ENCODE data around the gene DDX28. TPM values are rescaled to one million over a fixed set of nuclear protein-coding genes. Genes with fewer than 3 reads are reported as not detected.
"Not testable (repeated sequence)": the region's sequence is repeated elsewhere in the genome, so short reads cannot be mapped to it uniquely, and the experiment has no call there.

DDX28 gene
- total and polyA plus RNA-seq, 8 donors: 2.1 to 7.4 (median 4.0) TPM

DNA sequence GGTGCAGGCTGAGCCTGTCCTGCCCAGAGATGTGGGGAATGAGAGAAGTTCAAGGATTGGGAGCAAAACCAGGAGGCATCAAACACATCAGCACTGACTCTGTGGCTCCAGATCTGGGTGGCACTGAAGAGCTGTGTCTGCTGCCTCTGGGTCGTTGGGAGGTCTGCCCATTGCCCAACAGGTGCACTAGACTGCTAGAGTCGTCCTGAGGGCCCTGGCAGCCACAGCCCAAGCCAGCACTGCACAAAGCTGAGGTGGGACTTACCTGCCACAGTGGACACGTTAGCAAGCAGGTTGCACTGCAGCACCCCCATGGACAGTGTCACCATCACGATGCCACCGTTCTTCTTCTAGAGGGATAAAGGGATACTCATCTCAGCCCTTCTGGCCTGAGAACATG, 46.0 kb downstream of the DDX28 start:
- 43 to 56% methylated on average over 5 of the region's 5 CpGs for WGBS, 2 donors
- Histone ChIP-seq H3K27me3 (no peaks in the 10 kb centered on the region), H3K4me3 (no peak overlapping the region), H3K27ac (no peak overlapping the region), H3K36me3 (no peaks in the 10 kb centered on the region), H3K9me3 (no peaks in the 10 kb centered on the region), H3K4me1 (no peaks in the 10 kb centered on the region)
- DNase-seq: no peak
- intact Hi-C loops (cut with DNase I): no loop called here
- FAIRE-seq: no peak
- no peak for ATAC-seq
- TF ChIP-seq, protein P1, sequence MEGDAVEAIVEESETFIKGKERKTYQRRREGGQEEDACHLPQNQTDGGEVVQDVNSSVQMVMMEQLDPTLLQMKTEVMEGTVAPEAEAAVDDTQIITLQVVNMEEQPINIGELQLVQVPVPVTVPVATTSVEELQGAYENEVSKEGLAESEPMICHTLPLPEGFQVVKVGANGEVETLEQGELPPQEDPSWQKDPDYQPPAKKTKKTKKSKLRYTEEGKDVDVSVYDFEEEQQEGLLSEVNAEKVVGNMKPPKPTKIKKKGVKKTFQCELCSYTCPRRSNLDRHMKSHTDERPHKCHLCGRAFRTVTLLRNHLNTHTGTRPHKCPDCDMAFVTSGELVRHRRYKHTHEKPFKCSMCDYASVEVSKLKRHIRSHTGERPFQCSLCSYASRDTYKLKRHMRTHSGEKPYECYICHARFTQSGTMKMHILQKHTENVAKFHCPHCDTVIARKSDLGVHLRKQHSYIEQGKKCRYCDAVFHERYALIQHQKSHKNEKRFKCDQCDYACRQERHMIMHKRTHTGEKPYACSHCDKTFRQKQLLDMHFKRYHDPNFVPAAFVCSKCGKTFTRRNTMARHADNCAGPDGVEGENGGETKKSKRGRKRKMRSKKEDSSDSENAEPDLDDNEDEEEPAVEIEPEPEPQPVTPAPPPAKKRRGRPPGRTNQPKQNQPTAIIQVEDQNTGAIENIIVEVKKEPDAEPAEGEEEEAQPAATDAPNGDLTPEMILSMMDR (IDR thresholded peaks at IDR 0.05): no peak

DNA sequence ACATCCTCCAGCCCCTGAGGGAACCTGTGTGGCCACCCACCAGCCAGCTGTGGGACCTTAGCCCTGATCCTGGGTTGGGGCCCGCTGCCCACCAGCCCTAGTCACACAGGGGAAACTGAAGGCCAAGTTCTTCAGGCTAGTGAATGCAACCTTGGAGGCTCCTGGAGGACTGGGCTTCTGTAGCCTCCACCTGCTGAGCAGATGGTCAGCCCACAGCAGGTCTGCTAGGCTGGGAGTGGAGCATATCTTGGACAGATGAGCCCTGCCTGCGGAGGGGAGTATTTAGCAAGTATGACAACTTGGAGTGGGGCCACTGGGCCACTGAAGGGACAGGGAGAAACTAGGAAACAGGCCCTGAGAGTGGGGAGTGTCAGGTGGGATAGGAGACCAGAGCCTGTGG, 46.8 kb downstream of the DDX28 start:
- no peak overlapping the region for H3K4me3 ChIP-seq
- ATAC-seq (no peak), DNase-seq (no peak), FAIRE-seq (no peak)
- no peaks in the 10 kb centered on the region for H3K36me3 ChIP-seq
- H3K4me1 ChIP-seq: no peaks in the 10 kb centered on the region
- H3K27me3 ChIP-seq: no peaks in the 10 kb centered on the region
- no peak overlapping the region for H3K27ac ChIP-seq
- no peaks in the 10 kb centered on the region for H3K9me3 ChIP-seq
- 92 to 94% methylated on average over 2 of the region's 2 CpGs for WGBS, 2 donors
- intact Hi-C loops (cut with DNase I): no loop called here
- TF ChIP-seq, protein P1 (IDR thresholded peaks at IDR 0.05): no peak

DNA sequence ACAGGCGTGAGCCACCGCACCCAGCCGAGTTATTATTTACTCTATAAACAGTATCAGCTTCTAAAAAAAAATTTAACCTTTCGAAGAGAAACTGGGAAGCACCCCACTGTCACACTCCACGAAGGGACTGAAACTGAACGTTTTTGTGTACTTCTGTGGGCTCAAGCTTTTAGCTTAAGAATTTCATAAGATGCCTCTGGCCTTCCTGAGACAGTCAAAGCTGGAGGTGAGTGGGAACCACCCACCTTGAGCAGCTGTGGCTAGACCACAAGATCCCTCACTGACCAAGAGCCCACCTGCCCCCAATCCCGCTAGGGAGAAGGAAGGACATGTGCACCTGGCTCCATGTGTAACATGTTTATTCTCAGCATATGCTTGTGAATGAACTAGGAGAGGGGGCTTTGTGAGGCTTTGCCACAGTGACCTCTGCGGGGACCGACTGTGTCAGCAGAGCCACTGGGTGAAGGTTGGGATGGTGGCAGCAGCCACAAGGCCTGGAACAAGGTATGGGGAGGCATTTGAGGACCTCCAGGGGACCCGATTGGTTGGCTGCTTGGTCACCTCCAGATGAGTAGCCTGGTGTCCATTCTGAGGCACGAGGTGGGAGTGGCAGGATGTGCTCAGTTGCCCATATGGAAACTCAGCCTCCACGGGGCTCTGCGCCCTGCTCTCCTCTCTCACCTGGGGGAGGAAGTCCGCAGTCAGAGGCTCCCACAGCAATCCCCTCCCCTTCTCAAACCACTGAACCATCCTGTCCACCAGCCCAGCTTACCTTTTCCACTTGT, 47.5 kb downstream of the DDX28 start:
- no peaks in the 10 kb centered on the region for H3K36me3 ChIP-seq
- WGBS, 2 donors: 58 to 59% methylated on average over 14 of the region's 14 CpGs
- TF ChIP-seq, protein P1 (IDR thresholded peaks at IDR 0.05): no peak

DNA sequence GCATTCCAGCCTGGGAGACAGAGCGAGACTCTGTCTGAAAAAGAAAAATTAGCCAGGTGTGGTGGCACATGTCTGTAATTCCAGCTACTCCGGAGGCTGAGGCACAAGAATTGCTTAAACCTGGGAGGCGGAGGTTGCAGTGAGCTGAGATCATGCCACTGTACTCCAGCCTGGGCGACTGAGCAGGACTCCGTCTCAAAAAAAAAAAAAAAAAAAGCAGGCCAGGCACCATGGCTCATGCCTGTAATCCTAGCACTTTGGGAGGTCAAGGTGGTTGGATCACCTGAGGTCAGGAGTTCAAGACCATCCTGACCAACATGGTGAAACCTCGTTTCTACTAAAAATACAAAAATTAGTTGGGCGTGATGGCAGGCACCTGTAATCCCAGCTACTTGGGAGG, 50.7 kb downstream of the DDX28 start:
- 83 to 84% methylated on average over 7 of the region's 7 CpGs for WGBS, 2 donors

More for the DNA sequence above, 47.5 kb downstream of the DDX28 start:
- H3K9me3 ChIP-seq: no peaks in the 10 kb centered on the region
- no peaks in the 10 kb centered on the region for H3K27me3 ChIP-seq
- H3K4me3 ChIP-seq: no peak overlapping the region
- no peak for ATAC-seq
- no peak for FAIRE-seq
- DNase-seq: no peak
- H3K27ac ChIP-seq: no peak overlapping the region
- H3K4me1 ChIP-seq: no peaks in the 10 kb centered on the region
- intact Hi-C loops (cut with DNase I): no loop called here

DNA sequence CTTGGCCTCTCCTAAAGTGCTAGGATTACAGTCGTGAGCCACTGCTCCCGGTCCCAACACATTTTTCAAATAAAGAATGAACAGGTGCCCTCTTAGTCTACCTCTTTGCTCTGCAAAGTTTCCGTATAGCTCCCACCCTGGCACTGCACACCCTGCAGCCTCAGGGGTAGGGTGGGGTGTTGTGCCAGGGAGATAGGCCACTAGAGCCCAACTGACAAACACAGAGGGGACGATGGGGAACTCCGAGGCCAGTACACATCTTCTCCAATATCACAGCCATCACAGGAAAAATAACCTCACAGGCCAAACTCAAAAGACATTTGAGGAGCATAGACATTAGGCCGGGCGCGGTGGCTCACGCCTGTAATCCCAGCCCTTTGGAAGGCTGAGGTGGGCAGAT, 51.9 kb downstream of the DDX28 start:
- H3K4me1 ChIP-seq: peaks cover 6 to 13% (median 12%) of the 10 kb centered on the region in 3 donors
- H3K9me3 ChIP-seq: no peaks in the 10 kb centered on the region
- no peak for DNase-seq
- H3K36me3 ChIP-seq: no peaks in the 10 kb centered on the region
- no peak overlapping the region for H3K27ac ChIP-seq
- no peak for ATAC-seq
- FAIRE-seq: no peak
- no peak overlapping the region for H3K4me3 ChIP-seq
- intact Hi-C loops (cut with DNase I): no loop called here
- H3K27me3 ChIP-seq: no peaks in the 10 kb centered on the region
- TF ChIP-seq, protein P1 (IDR thresholded peaks at IDR 0.05): no peak
- 92 to 93% methylated on average over 9 of the region's 9 CpGs for WGBS, 2 donors

More for the DNA sequence above, 50.7 kb downstream of the DDX28 start:
- H3K4me1 ChIP-seq; H3K27me3 ChIP-seq; DNase-seq; H3K9me3 ChIP-seq; ATAC-seq; H3K36me3 ChIP-seq; H3K27ac ChIP-seq; intact Hi-C loops (cut with DNase I); H3K4me3 ChIP-seq; FAIRE-seq: not testable (repeated sequence)

Other genes starting within 250 kb of the DDX28 start
- gene RANBP10, start 216.7 kb downstream of the DDX28 start, total RNA-seq: 10 to 100 TPM in 4 of 6 donors, 1 to 10 TPM in 2; 8.7 to 15.4 (median 11.3) TPM
- 10 to 100 TPM; 11.4 to 11.8 TPM for gene RANBP10, start 216.7 kb downstream of the DDX28 start, polyA plus RNA-seq
- gene TSNAXIP1, start 216.3 kb downstream of the DDX28 start, total RNA-seq: 1 to 10 TPM in 2 of 6 donors, under 1 TPM in 4; 0.25 to 1.5 (median 0.96) TPM
- gene TSNAXIP1, start 216.3 kb downstream of the DDX28 start, polyA plus RNA-seq: 10 to 100 TPM in 1 of 2 donors, 1 to 10 TPM in 1; 5.8 to 11.1 TPM
- gene THAP11, start 180.9 kb downstream of the DDX28 start, total RNA-seq: 10 to 100 TPM; 10.9 to 16.5 (median 14.3) TPM
- 10 to 100 TPM in 1 of 2 donors, 1 to 10 TPM in 1; 5.1 to 13.7 TPM for gene THAP11, start 180.9 kb downstream of the DDX28 start, polyA plus RNA-seq
- gene NUTF2, start 176.3 kb downstream of the DDX28 start, total RNA-seq: 10 to 100 TPM; 25.8 to 51.4 (median 36.5) TPM
- gene NUTF2, start 176.3 kb downstream of the DDX28 start, polyA plus RNA-seq: 10 to 100 TPM; 63.0 to 69.1 TPM
- gene CENPT, start 175.5 kb downstream of the DDX28 start, total RNA-seq: 10 to 100 TPM; 19.6 to 37.0 (median 27.7) TPM
- 100 to 1,000 TPM; 142 to 143 TPM for gene CENPT, start 175.5 kb downstream of the DDX28 start, polyA plus RNA-seq
- 10 to 100 TPM; 20.2 to 37.0 (median 23.4) TPM for gene EDC4, start 150.2 kb downstream of the DDX28 start, total RNA-seq
- gene EDC4, start 150.2 kb downstream of the DDX28 start, polyA plus RNA-seq: 10 to 100 TPM; 59.1 to 66.2 TPM
- gene NRN1L, start 138.3 kb downstream of the DDX28 start, total RNA-seq: under 1 TPM in 3 of 6 donors, not detected in 3; 0.34 to 0.67 (median 0.40) TPM
- 1 to 10 TPM; 2.7 to 4.2 TPM for gene NRN1L, start 138.3 kb downstream of the DDX28 start, polyA plus RNA-seq
- gene PSKH1, start 130.0 kb downstream of the DDX28 start, total RNA-seq: 10 to 100 TPM; 13.9 to 17.7 (median 15.7) TPM
- gene PSKH1, start 130.0 kb downstream of the DDX28 start, polyA plus RNA-seq: 10 to 100 TPM; 12.7 to 15.9 TPM
- gene CTRL, start 91.4 kb downstream of the DDX28 start, total RNA-seq: 1,000 to 10,000 TPM in 2 of 6 donors, 100 to 1,000 TPM in 4; 559 to 2,165 (median 815) TPM
- 100 to 1,000 TPM; 580 to 609 TPM for gene CTRL, start 91.4 kb downstream of the DDX28 start, polyA plus RNA-seq
- gene PSMB10, start 86.4 kb downstream of the DDX28 start, total RNA-seq: 10 to 100 TPM; 40.0 to 62.2 (median 51.3) TPM
- 100 to 1,000 TPM in 1 of 2 donors, 10 to 100 TPM in 1; 65.7 to 195 TPM for gene PSMB10, start 86.4 kb downstream of the DDX28 start, polyA plus RNA-seq
- gene LCAT, start 79.1 kb downstream of the DDX28 start, total RNA-seq: 10 to 100 TPM in 2 of 6 donors, 1 to 10 TPM in 4; 2.8 to 12.4 (median 8.5) TPM
- gene LCAT, start 79.1 kb downstream of the DDX28 start, polyA plus RNA-seq: 10 to 100 TPM; 54.3 to 65.5 TPM
- 10 to 100 TPM; 15.8 to 46.4 (median 27.9) TPM for gene SLC12A4, start 54.6 kb downstream of the DDX28 start, total RNA-seq
- gene SLC12A4, start 54.6 kb downstream of the DDX28 start, polyA plus RNA-seq: 10 to 100 TPM; 21.0 to 44.8 TPM
- gene DPEP3, start 42.7 kb downstream of the DDX28 start, total RNA-seq: under 1 TPM in 2 of 6 donors, not detected in 4; 0.09 to 0.12 TPM
- not detected for gene DPEP3, start 42.7 kb downstream of the DDX28 start, polyA plus RNA-seq
- gene DPEP2, start 23.7 kb downstream of the DDX28 start, total RNA-seq: 1 to 10 TPM in 2 of 6 donors, under 1 TPM in 2, not detected in 2; 0.32 to 4.0 (median 0.92) TPM
- 1 to 10 TPM; 1.0 to 1.1 TPM for gene DPEP2, start 23.7 kb downstream of the DDX28 start, polyA plus RNA-seq
- gene DPEP2NB, start 7.3 kb downstream of the DDX28 start, total RNA-seq: not detected
- not detected for gene DPEP2NB, start 7.3 kb downstream of the DDX28 start, polyA plus RNA-seq
- gene DUS2, start 52 bp upstream of the DDX28 start, total RNA-seq: 1 to 10 TPM; 2.7 to 5.6 (median 3.6) TPM
- 1 to 10 TPM; 6.1 to 6.2 TPM for gene DUS2, start 52 bp upstream of the DDX28 start, polyA plus RNA-seq
- 10 to 100 TPM in 5 of 6 donors, 1 to 10 TPM in 1; 9.5 to 19.3 (median 13.5) TPM for gene NFATC3, start 62.1 kb upstream of the DDX28 start, total RNA-seq
- gene NFATC3, start 62.1 kb upstream of the DDX28 start, polyA plus RNA-seq: 1 to 10 TPM; 3.8 to 4.5 TPM
- 10 to 100 TPM; 20.1 to 43.4 (median 33.3) TPM for gene ESRP2, start 212.9 kb upstream of the DDX28 start, total RNA-seq
- 10 to 100 TPM; 35.5 to 45.5 TPM for gene ESRP2, start 212.9 kb upstream of the DDX28 start, polyA plus RNA-seq
- gene PLA2G15, start 222.1 kb upstream of the DDX28 start, total RNA-seq: 10 to 100 TPM in 1 of 6 donors, 1 to 10 TPM in 5; 3.5 to 14.1 (median 5.1) TPM
- 1 to 10 TPM; 6.1 to 8.4 TPM for gene PLA2G15, start 222.1 kb upstream of the DDX28 start, polyA plus RNA-seq
- 1 to 10 TPM; 4.3 to 8.7 (median 6.0) TPM for gene SLC7A6, start 241.3 kb upstream of the DDX28 start, total RNA-seq
- 1 to 10 TPM; 3.1 to 5.4 TPM for gene SLC7A6, start 241.3 kb upstream of the DDX28 start, polyA plus RNA-seq

Measured in pancreas (tissue), 10 donors.